SIG-M5 (cell line): Measurements from ENCODE around the gene MPPED1.

ENCODE experiments used
- DNase-seq: peaks from one replicate; lab custom pipeline; 2025; lab: John Stamatoyannopoulos, UW

MPPED1 gene

GRCh38 chr22:43432883-43433415 is 21.1 kb downstream of the MPPED1 start:
- DNase-seq = no peak

GRCh38 chr22:43433451-43434274 is 21.8 kb downstream of the MPPED1 start:
- no peak for DNase-seq

DNA sequence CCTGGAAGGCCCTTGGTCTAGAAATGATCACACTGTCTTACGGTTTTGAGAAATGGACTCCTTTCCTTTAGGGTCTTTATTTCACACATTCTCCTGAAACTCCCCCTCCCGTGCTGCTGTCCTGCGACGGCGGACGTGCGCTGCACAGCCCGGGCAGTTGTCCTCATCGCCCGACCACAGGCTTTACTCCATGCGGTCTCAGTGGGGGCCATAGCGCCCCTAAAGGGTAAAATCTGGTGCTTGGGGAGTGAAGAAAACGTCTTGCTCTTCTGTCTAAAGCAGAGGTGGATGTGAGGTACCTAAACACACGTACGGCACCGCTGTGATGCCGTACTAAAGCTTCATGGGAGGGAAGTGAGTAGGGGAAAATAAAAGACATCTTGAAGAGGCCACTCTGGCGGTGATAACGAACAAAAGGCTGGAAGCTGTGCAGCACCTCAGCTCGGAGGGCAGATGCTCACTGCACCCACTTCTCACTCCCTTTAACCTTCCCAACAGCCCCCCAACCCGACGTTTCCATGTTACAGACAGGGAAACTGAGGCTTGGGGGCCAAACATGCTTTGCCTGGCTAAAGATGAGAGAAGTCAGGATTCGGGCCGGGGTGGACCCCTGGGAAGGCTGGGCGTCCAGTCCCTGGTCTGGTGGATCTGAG is 22.6 kb downstream of the MPPED1 start:
- no peak for DNase-seq

DNA sequence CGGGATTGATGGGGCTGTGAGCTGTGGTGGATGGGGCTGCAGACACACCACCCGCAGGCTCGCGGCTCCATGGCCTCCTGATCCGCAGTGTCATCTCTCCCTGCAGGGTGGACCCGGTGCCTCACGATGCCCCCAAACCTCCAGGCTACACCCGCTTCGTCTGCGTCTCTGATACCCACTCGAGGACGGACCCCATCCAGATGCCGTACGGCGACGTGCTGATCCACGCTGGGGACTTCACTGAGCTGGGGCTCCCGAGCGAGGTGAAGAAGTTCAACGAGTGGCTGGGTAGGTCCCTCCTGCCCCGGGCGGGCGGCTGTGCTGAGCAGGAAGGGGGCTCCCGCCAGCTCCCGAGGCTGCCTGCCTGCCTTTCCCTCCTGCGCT is 23.1 kb downstream of the MPPED1 start:
- DNase-seq = no peak

GRCh38 chr22:43435851-43436811 is 24.3 kb downstream of the MPPED1 start:
- no peak for DNase-seq

DNA sequence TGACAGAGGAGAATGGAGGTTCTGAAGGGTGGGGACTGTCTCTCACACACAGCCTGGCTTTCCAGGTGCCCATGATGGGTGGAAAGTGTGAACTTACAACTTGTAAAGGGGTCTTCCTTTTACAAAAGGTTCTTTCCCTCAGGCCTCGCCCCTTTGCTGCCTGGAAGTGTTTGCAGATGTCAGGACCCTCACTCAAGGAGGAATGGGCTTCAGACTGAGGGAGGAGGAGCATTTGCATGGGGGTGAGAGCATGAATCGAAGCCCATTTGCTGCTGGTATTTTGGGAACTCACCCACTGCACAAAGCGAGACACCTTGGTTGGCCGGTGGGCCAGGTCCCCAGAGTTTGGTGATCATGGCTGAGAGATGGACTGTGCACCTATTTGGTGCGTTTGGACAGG is 25.1 kb downstream of the MPPED1 start:
- no peak for DNase-seq

GRCh38 chr22:43437871-43438475 is 26.2 kb downstream of the MPPED1 start:
- DNase-seq = no peak

GRCh38 chr22:43438666-43439347 is 27.0 kb downstream of the MPPED1 start:
- no peak for DNase-seq

GRCh38 chr22:43439368-43440103 is 27.7 kb downstream of the MPPED1 start:
- DNase-seq = no peak

DNA sequence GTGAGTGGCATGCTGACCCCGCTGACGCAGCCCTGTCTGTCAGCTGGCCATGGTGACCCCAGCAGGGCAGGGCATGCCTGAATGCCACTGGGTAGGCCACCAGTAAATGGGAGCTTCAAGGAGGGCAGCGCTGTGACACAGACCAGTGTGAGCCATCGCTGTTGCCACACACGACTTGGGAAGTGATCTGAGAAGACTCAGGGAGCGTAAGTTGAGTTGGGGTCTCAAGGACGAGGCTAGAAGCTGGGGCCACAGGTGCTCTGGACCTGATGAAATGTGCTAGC is 28.2 kb downstream of the MPPED1 start:
- DNase-seq = no peak

DNA sequence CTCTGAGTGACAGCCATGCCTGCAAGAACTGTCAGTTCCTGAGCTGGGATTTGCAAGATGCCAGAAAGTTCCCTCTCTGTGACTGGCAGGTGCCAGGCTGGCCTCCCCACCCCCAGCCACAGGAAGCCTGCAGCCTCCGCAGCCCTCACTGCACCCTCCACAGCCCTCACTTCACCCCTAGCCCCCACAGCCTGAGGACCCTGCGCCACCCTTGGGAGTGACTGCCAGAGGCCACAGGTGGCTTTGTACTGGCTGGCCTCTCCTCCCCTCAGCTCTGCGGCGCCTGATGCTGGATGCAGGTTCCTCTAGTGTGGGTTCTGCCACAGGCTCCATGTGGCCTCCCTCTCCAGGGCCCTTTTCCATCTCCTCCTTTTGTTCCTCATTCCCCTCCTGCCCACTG is 28.7 kb downstream of the MPPED1 start:
- no peak for DNase-seq

GRCh38 chr22:43441216-43441615 is 29.4 kb downstream of the MPPED1 start:
- DNase-seq = no peak

- no peak for DNase-seq
These were observed 29.9 kb downstream of the MPPED1 start for GRCh38 chr22:43441751-43442150.

- DNase-seq = no peak
These were observed 30.8 kb downstream of the MPPED1 start for GRCh38 chr22:43442386-43443151.

GRCh38 chr22:43443152-43443471 is 31.3 kb downstream of the MPPED1 start:
- no peak for DNase-seq

GRCh38 chr22:43446037-43446803 is 34.4 kb downstream of the MPPED1 start:
- DNase-seq = no peak

- no peak for DNase-seq
These were observed 35.1 kb downstream of the MPPED1 start for GRCh38 chr22:43446916-43447315.

DNA sequence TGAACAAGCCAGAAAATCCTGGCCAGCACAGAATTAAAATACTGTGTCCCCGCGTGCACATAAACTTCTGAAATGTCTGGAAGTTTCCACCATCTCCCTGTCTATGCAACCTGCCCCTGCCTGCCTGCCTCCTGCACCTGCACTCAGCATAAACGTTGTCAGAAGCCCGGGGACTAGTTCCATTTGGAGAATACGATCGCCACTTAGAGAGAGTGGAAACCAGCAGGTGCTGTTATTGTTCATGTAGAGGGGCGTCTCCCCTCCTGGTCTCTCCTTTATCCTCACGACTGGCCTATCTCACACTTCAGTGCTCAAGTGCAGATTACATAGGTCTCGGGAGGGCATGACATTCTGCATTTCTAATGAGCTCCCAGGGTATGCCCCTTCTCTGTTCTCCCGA is 35.6 kb downstream of the MPPED1 start:
- DNase-seq = no peak

- DNase-seq = no peak
These were observed 36.2 kb downstream of the MPPED1 start for GRCh38 chr22:43448048-43448447.
